Neutrophil (primary cell): ENCODE measurements around the gene NIT2.

Experiments used
- H3K27ac ChIP-seq: fragments of 200-600 bp; sonication (generic); 2 replicates; pipeline ENCODE4 v1.5.1; 2016; ENCODE audit warnings: mild to moderate bottlenecking, moderate library complexity
- H3K27me3 ChIP-seq: fragments of 200-600 bp; sonication (generic); 2 replicates; pipeline ENCODE4 v1.6.0; 2016; ENCODE audit warnings: mild to moderate bottlenecking
- H3K36me3 ChIP-seq: fragments of 200-600 bp; sonication (generic); 2 replicates; pipeline ENCODE4 v1.5.1; 2017
- H3K4me1 ChIP-seq, 2 experiments: fragments of 200-600 bp in 1 of 2; sonication (generic) in 1 of 2; 1 replicate in 1 of 2; 2 replicates in 1 of 2; pipeline versions ENCODE4 v1.5.1 to v1.6.1; 2013 to 2016; ENCODE audit warnings: low read depth in 1 of 2, low read length in 1 of 2, mild to moderate bottlenecking in 1 of 2, moderate library complexity in 1 of 2; ENCODE audit not compliant: control insufficient read depth in 1 of 2, insufficient read depth in 1 of 2
- H3K4me3 ChIP-seq, 2 experiments: fragments of 200-600 bp in 1 of 2; sonication (generic) in 1 of 2; 1 replicate in 1 of 2; 2 replicates in 1 of 2; pipeline ENCODE4 v1.5.1; 2013 to 2016; ENCODE audit warnings: low read depth in 1 of 2, low read length in 1 of 2, mild to moderate bottlenecking in 1 of 2, moderate library complexity in 1 of 2
- H3K9me3 ChIP-seq: fragments of 200-600 bp; sonication (generic); 2 replicates; pipeline ENCODE4 v1.5.1; 2016
- CTCF ChIP-seq: fragments of 200-600 bp; sonication (generic); IDR thresholded peaks from 2 replicates; pipeline ENCODE4 v1.5.1; 2016; ENCODE audit warnings: antibody characterized with exemption

NIT2 gene

GRCh38 chr3:100334488-100335351, at the start of gene NIT2:
Gene NIT2 (plus strand): TSS chr3:100334757. CDS start chr3:100334792, 35 bp downstream.
- TF ChIP-seq CTCF = peak; percentile 12
- Histone ChIP-seq H3K4me3 (peak within 1 kb of the TSS; percentile 71 to 72), H3K36me3 (no peaks in the 10 kb centered on the region), H3K4me1 (peaks cover 17 to 23% of the 10 kb centered on the region in 2 experiments), H3K27me3 (no peaks in the 10 kb centered on the region), H3K27ac (peak within 1 kb of the TSS; percentile 64), H3K9me3 (no peaks in the 10 kb centered on the region)

DNA sequence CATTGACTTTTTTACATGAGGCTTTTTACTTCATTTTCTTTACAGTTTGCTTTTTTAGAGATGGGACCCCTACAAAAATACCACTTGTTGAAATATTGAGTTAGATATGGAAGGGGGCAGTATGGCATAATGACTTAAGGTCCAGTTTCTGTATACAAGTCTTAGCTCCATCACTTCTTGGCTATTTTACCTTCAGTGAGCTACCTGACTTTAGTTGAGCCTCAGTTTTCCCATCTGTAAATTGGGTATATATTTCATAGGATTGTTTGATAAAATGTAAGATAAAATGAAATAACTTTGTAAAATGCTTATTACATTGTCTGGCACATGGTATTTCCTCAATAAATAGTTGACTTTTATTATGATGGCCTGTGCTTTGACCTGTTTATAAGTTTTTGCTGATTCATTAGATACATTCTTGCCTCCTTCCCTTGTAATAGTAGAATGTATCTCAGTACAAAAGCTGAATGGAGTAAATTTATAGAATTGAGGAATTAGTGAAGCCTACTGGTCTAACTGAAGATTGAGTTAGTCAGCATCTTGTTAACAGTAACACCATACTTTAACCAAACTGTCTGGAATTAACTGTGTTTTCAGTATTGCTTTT, 46.2 kb upstream of the NIT2 start:
- H3K9me3 ChIP-seq = no peaks in the 10 kb centered on the region
- H3K4me3 ChIP-seq = no peak overlapping the region
- H3K4me1 ChIP-seq = no peaks in the 10 kb centered on the region
- H3K27ac ChIP-seq = no peak overlapping the region
- H3K36me3 ChIP-seq = peaks cover 74% of the 10 kb centered on the region
- H3K27me3 ChIP-seq = no peaks in the 10 kb centered on the region
- no peak for TF ChIP-seq CTCF

GRCh38 chr3:100289339-100289738, 45.2 kb upstream of the NIT2 start:
- Histone ChIP-seq H3K4me1 (no peaks in the 10 kb centered on the region), H3K27ac (peak overlapping the region; percentile 16), H3K4me3 (no peak overlapping the region), H3K36me3 (peaks cover 74% of the 10 kb centered on the region), H3K27me3 (no peaks in the 10 kb centered on the region), H3K9me3 (no peaks in the 10 kb centered on the region)
- TF ChIP-seq CTCF = no peak

GRCh38 chr3:100295089-100295488, 39.5 kb upstream of the NIT2 start:
- H3K9me3 ChIP-seq = no peaks in the 10 kb centered on the region
- no peak for TF ChIP-seq CTCF
- no peak overlapping the region for H3K4me3 ChIP-seq
- H3K27me3 ChIP-seq = no peaks in the 10 kb centered on the region
- H3K4me1 ChIP-seq = peaks cover 0 to 3% of the 10 kb centered on the region in 2 experiments
- H3K27ac ChIP-seq = no peak overlapping the region
- peaks cover 94% of the 10 kb centered on the region for H3K36me3 ChIP-seq

- Histone ChIP-seq H3K4me1 (peaks cover 0 to 3% of the 10 kb centered on the region in 2 experiments), H3K27ac (no peak overlapping the region), H3K36me3 (peaks cover 93% of the 10 kb centered on the region), H3K27me3 (no peaks in the 10 kb centered on the region), H3K9me3 (no peaks in the 10 kb centered on the region), H3K4me3 (no peak overlapping the region)
- no peak for TF ChIP-seq CTCF
Measured at GRCh38 chr3:100297784-100298183, 36.8 kb upstream of the NIT2 start.
